K562 (cell line): Measurements from ENCODE around the gene STX1B. TPM values are rescaled to one million over a fixed set of nuclear protein-coding genes. Genes with fewer than 3 reads are reported as not detected.
A peak's percentile ranks its signal among the peaks of the same experiment; 100 is the strongest.

Experiments used
- ATAC-seq: fragments of 200-7000 bp; cut with Tn5 transposase; 3 replicates; pipeline ENCODE4 v1.9.1; 2020; ENCODE audit warnings: moderate library complexity
- BruUV-seq: library from RNA; stranded (reverse); fragments of 400-500 nt; replicated peaks from 2 replicates; lab custom pipeline; 2021; lab: Mats Ljungman, UMichigan
- CTCF ChIA-PET: fragments of 300-600 bp; formaldehyde crosslinking; extraction: SDS; loops from one replicate; lab custom pipeline; 2021; ENCODE audit warnings: low intra/inter-chr PET ratio; lab: Yijun Ruan, JAX
- POLR2A ChIA-PET: fragments of 300-600, 350-650 bp; sonication (Branson Sonifier 250); formaldehyde crosslinking; extraction: SDS; loops from one replicate; lab custom pipeline; 2021; ENCODE audit warnings: antibody characterized with exemption, inconsistent platforms; lab: Yijun Ruan, JAX
- DNase-seq, 4 experiments: peaks; one replicate each; pipeline versions ENCODE4 v3.0.0 to v3.0.0-alpha.2; 2011 to 2018; ENCODE audit warnings: low spot score in 3 of 4, mixed read lengths in 3 of 4; ENCODE audit errors: extremely low read depth in 1 of 4
- FAIRE-seq: peaks from 2 replicates; lab custom pipeline; 2011; peaks lifted over from hg19 to GRCh38; lab: Jason Lieb, UNC
- H2AFZ ChIP-seq: 2 replicates; pipeline ENCODE4 v1.6.0; 2011; ENCODE audit warnings: low read depth, low read length, control low read depth, inconsistent platforms
- H3K27ac ChIP-seq: fragments of 200-600 bp; 3 replicates; pipeline ENCODE4 v1.8.0; 2011; ENCODE audit warnings: low read depth, mild to moderate bottlenecking, control low read depth, inconsistent platforms, low read length, moderate library complexity, mixed read lengths; ENCODE audit errors: extremely low read depth
- H3K27me3 ChIP-seq, 2 experiments: fragments of 300-600 bp in 1 of 2; 2 replicates in 1 of 2; 3 replicates in 1 of 2; pipeline versions ENCODE4 v1.6.0 to v1.8.0; 2011; ENCODE audit warnings: inconsistent platforms in 2 of 2, low read length in 2 of 2, mild to moderate bottlenecking in 1 of 2, mixed read lengths in 1 of 2, moderate library complexity in 1 of 2; ENCODE audit not compliant: control insufficient read depth in 2 of 2, insufficient read depth in 2 of 2
- H3K36me3 ChIP-seq: fragments of 300-600 bp; 3 replicates; pipeline ENCODE4 v1.8.0; 2011; ENCODE audit warnings: mild to moderate bottlenecking, low read length, inconsistent platforms; ENCODE audit not compliant: control insufficient read depth, insufficient read depth
- H3K4me1 ChIP-seq, 2 experiments: fragments of 200-600 bp in 1 of 2; replicated peaks in 1 of 2; 2 replicates in 1 of 2; 3 replicates in 1 of 2; pipeline versions ENCODE4 v1.5.1 to v1.8.0; 2011; ENCODE audit warnings: inconsistent platforms in 2 of 2, low read length in 2 of 2, mild to moderate bottlenecking in 1 of 2, mixed read lengths in 1 of 2, moderate library complexity in 1 of 2; ENCODE audit not compliant: control insufficient read depth in 2 of 2, insufficient read depth in 2 of 2
- H3K4me2 ChIP-seq: 2 replicates; pipeline ENCODE4 v1.6.1; 2011; ENCODE audit warnings: low read length, control low read depth, inconsistent platforms, mixed read lengths; ENCODE audit not compliant: insufficient read depth
- H3K4me3 ChIP-seq: fragments of 200-600 bp; sonication (generic), shearing (Covaris generic); 2 replicates; pipeline ENCODE4 v1.5.1; 2016; ENCODE audit warnings: control low read depth, inconsistent platforms
- H3K79me2 ChIP-seq: fragments of 200-600 bp; 3 replicates; pipeline ENCODE4 v1.8.0; 2011; ENCODE audit warnings: low read length, inconsistent platforms; ENCODE audit not compliant: control insufficient read depth, insufficient read depth
- H3K9ac ChIP-seq, 2 experiments: 2 replicates each; pipeline versions ENCODE4 v1.6.0 to v1.6.1; 2011; ENCODE audit warnings: low read depth in 2 of 2, low read length in 2 of 2, control low read depth in 1 of 2, inconsistent platforms in 1 of 2, mild to moderate bottlenecking in 1 of 2, mixed read lengths in 1 of 2; ENCODE audit not compliant: insufficient read depth in 1 of 2
- H3K9me1 ChIP-seq: one replicate; pipeline ENCODE4 v1.6.0; 2011; ENCODE audit warnings: inconsistent platforms, mild to moderate bottlenecking, low read length, moderate library complexity; ENCODE audit not compliant: control insufficient read depth, insufficient read depth
- H3K9me3 ChIP-seq: replicated peaks from 2 replicates; pipeline ENCODE4 v1.5.1; 2011; ENCODE audit warnings: low read depth, low read length, inconsistent platforms; ENCODE audit not compliant: control insufficient read depth, insufficient read depth
- H4K20me1 ChIP-seq: replicated peaks from 2 replicates; pipeline ENCODE4 v1.6.1; 2011; ENCODE audit warnings: low read length, inconsistent platforms, mixed read lengths; ENCODE audit not compliant: control insufficient read depth, insufficient read depth
- ESRRB ChIP-seq: fragments of 250-450 bp; sonication (Bioruptor Pico); IDR thresholded peaks from 2 replicates; pipeline ENCODE4 v1.5.0; 2020; ENCODE audit warnings: mild to moderate bottlenecking, moderate library complexity, borderline replicate concordance
- FOXK1 ChIP-seq: sonication (generic); formaldehyde crosslinking; IDR thresholded peaks from 2 replicates; pipeline ENCODE4 v1.8.0; 2022; ENCODE audit warnings: missing genetic modification reagents, mild to moderate bottlenecking, borderline replicate concordance
- GABPA ChIP-seq: fragments of 200-800 bp; sonication (Bioruptor generic); conservative IDR thresholded peaks from 2 replicates; pipeline ENCODE4 v1.6.1; 2016; ENCODE audit warnings: low read depth, missing genetic modification characterization, missing compliant biosample characterization
- NR2C2 ChIP-seq, 2 experiments: fragments of 200-800 bp in 1 of 2; sonication (Bioruptor generic) in 1 of 2; sonication (generic) in 1 of 2; formaldehyde crosslinking in 1 of 2; IDR thresholded peaks; 2 replicates each; pipeline versions ENCODE4 v1.6.1 to v1.8.0; 2016 to 2022; ENCODE audit warnings: mild to moderate bottlenecking in 1 of 2, missing compliant biosample characterization in 1 of 2, missing genetic modification characterization in 1 of 2, missing genetic modification reagents in 1 of 2
- NR3C1 ChIP-seq: sonication (generic); formaldehyde crosslinking; IDR thresholded peaks from 2 replicates; pipeline ENCODE4 v1.8.1; 2022; ENCODE audit warnings: missing genetic modification reagents
- NUFIP1 ChIP-seq: fragments of 450-650 bp; IDR thresholded peaks from 2 replicates; pipeline ENCODE4 v1.6.1; 2018; ENCODE audit not compliant: partially characterized antibody
- POLR2AphosphoS5 ChIP-seq: IDR thresholded peaks from 2 replicates; pipeline ENCODE4 v1.6.1; 2011; ENCODE audit warnings: mild to moderate bottlenecking, low read depth, low read length, moderate library complexity; ENCODE audit not compliant: control insufficient read depth, insufficient read depth
- POLR2H ChIP-seq: IDR thresholded peaks from 2 replicates; pipeline ENCODE4 v1.6.1; 2016; ENCODE audit warnings: missing genetic modification characterization, low read depth, mild to moderate bottlenecking, control low read depth, missing compliant biosample characterization, moderate library complexity
- RBM39 ChIP-seq: fragments of 200-400 bp; formaldehyde crosslinking; optimal IDR thresholded peaks from 2 replicates; pipeline ENCODE3; 2018; ENCODE audit warnings: low read depth, low read length
- ZBED1 ChIP-seq: IDR thresholded peaks from 2 replicates; pipeline ENCODE4 v1.6.1; 2014
- ZBTB7A ChIP-seq: IDR thresholded peaks from 2 replicates; pipeline ENCODE4 v1.6.1; 2011; ENCODE audit warnings: low read depth, mild to moderate bottlenecking, low read length, moderate library complexity, borderline replicate concordance; ENCODE audit not compliant: control insufficient read depth
- WGBS: fragments of 100-300 bp; shearing (Covaris generic); methylation state at CpG from one replicate; pipeline ENCODE4 v1.1.6; 2016; ENCODE audit warnings: low coverage, mixed read lengths; ENCODE audit not compliant: insufficient coverage; ENCODE audit errors: missing lambda C conversion rate; 5-methylcytosine and 5-hydroxymethylcytosine counted together
- in situ Hi-C: fragments of 300-500 bp; cut with MboI; formaldehyde crosslinking; loops from 4 replicates; pipeline ENCODE4 v1.15.0; 2018; ENCODE audit warnings: inconsistent platforms, mixed read lengths
- intact Hi-C: fragments of 100-400 bp; cut with micrococcal nuclease; formaldehyde crosslinking; loops from 2 replicates; pipeline ENCODE4 v1.14.2; 2022
- polyA plus RNA-seq, 8 experiments: library from polyadenylated mRNA; depleted of rRNA in 4 of 8; stranded (reverse) in 5 of 8; unstranded in 3 of 8; fragments of >200 nt; fragmentation: Nextera tagmentation in 2 of 8; fragmentation: Illumina TruSeq in 1 of 8; extraction: Ambion mirVana in 2 of 8; extraction: Trizol in 1 of 8; gene quantifications; 2 replicates each; pipeline versions ENCODE4 v1.2.1 to v1.2.3, GENCODE V29; 2011 to 2014; ENCODE audit warnings: inconsistent platforms in 1 of 8, missing spikeins in 1 of 8
- total RNA-seq, 7 experiments: library from RNA; depleted of rRNA in 6 of 7; stranded (reverse); fragments of >200 nt in 6 of 7; fragmentation: Illumina TruSeq in 2 of 7; extraction: Trizol in 2 of 7; gene quantifications; 2 replicates each; pipeline versions ENCODE4 v1.2.1 to v1.2.3, GENCODE V29; 2011 to 2021; ENCODE audit warnings: low replicate concordance in 1 of 7
- TF ChIP-seq, protein P1 (sequence below), 3 experiments: IDR thresholded peaks in 2 of 3; conservative IDR thresholded peaks in 1 of 3; 2 replicates each; pipeline ENCODE4 v1.5.1; 2011 to 2012; ENCODE audit warnings: low read length in 3 of 3, mild to moderate bottlenecking in 3 of 3, control low read depth in 2 of 3, improper control_type of control experiment in 1 of 3, inconsistent platforms in 1 of 3, low read depth in 1 of 3, mixed read lengths in 1 of 3, moderate library complexity in 1 of 3; ENCODE audit not compliant: insufficient read depth in 2 of 3
- TF ChIP-seq, protein P2 (sequence below): sonication (generic); formaldehyde crosslinking; IDR thresholded peaks from 2 replicates; pipeline ENCODE4 v1.8.1; 2022; ENCODE audit warnings: missing genetic modification reagents
- TF ChIP-seq, protein P3 (sequence below): fragments of 450-650 bp; IDR thresholded peaks from 2 replicates; pipeline ENCODE4 v1.6.1; 2016; ENCODE audit warnings: borderline replicate concordance

STX1B gene
- total and polyA plus RNA-seq, 9 of the 15 experiments (the other 6 are each of a cell fraction or from before 2014, with no cell fraction given): 0.07 to 2.5 (median 0.86) TPM

DNA sequence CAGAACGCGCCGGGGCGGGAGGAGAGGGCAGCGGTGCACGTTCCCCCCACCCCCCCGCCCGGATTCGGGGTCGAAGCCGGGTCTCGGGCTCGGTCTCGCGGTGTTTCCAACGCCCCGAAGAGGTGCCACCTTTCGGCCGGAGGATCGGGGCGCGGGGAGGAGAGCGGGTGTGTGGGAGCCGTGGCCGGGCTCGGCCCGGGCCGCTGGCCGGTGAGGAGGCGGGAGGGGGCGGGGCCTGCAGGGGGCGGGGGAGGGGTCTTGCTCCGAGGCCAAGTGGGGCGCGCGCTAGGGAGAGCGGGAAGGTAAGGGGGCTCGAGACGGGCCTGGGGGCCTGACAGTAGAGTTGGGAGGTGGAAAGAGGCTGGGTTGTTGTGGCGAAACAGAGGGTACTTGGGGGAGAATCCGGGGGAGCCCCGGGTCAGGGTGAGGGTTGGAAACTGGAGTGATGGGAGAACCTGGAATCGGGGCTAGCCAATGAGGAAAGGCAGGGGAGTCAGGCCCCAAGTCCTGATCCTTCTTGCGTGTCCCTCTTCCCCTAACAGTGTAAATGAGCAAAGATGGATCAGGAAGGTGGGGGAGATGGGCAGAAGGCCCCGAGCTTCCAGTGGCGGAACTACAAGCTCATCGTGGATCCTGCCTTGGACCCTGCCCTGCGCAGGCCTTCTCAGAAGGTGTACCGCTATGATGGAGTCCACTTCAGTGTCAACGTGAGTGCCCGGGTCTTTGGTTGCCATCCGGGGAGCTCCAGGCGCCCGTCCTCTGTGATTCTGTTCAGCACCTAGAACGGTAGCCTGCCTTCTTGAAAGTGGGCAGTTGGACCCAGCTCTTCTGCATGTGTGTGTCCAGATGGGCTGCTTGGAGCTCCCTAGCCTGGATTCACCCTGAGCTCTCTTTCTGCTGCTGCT, 52.0 kb downstream of the STX1B start:
- H3K79me2 ChIP-seq: peaks cover 31% of the 10 kb centered on the region
- H3K36me3 ChIP-seq: peaks cover 50% of the 10 kb centered on the region
- peak overlapping the region; percentile 99 for H3K27ac ChIP-seq
- H3K9ac ChIP-seq: peak overlapping the region; percentile 100
- peak overlapping the region; percentile 96 for H3K4me3 ChIP-seq
- H3K4me2 ChIP-seq: peak overlapping the region; percentile 95
- H2AFZ ChIP-seq: no peak overlapping the region
- no TSS peak for BruUV-seq
- no peaks in the 10 kb centered on the region for H3K9me3 ChIP-seq
- intact Hi-C loops: loop anchor here (10.0 kb wide), 2 partner anchors 136 to 496 kb away; partner anchors contain the start of genes ARMC5 and VKORC1
- no peaks in the 10 kb centered on the region for H3K27me3 ChIP-seq
- ChIA-PET CTCF (interaction anchor here (0.6 kb wide), 1 partner anchor 15 kb away, joined by 3 read pairs; no protein-coding TSS in a partner anchor), POLR2A (interaction anchor here (0.5 to 1.2 kb wide), 9 partner anchors 9 to 445 kb away, joined by 3 to 4 read pairs (median 3); no protein-coding TSS in a partner anchor)
- FAIRE-seq (no peak), ATAC-seq (peak; percentile 65), DNase-seq (peak; percentile 74 to 95 (median 92))
- H3K9me1 ChIP-seq: peaks cover 4% of the 10 kb centered on the region
- 42% methylated on average over 20 of the region's 55 CpGs for WGBS
- peaks cover 6% of the 10 kb centered on the region for H4K20me1 ChIP-seq
- in situ Hi-C loops: loop anchor here (10.0 to 25.0 kb wide), 2 partner anchors 736 to 904 kb away; partner anchors contain the start of gene ZNF267
- H3K4me1 ChIP-seq: peaks cover 23 to 30% of the 10 kb centered on the region in 2 experiments; a peak in 4 of 5 replicates
- TF ChIP-seq, protein P1, sequence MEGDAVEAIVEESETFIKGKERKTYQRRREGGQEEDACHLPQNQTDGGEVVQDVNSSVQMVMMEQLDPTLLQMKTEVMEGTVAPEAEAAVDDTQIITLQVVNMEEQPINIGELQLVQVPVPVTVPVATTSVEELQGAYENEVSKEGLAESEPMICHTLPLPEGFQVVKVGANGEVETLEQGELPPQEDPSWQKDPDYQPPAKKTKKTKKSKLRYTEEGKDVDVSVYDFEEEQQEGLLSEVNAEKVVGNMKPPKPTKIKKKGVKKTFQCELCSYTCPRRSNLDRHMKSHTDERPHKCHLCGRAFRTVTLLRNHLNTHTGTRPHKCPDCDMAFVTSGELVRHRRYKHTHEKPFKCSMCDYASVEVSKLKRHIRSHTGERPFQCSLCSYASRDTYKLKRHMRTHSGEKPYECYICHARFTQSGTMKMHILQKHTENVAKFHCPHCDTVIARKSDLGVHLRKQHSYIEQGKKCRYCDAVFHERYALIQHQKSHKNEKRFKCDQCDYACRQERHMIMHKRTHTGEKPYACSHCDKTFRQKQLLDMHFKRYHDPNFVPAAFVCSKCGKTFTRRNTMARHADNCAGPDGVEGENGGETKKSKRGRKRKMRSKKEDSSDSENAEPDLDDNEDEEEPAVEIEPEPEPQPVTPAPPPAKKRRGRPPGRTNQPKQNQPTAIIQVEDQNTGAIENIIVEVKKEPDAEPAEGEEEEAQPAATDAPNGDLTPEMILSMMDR (IDR thresholded peaks at IDR 0.05 in 2 of 3, conservative IDR thresholded peaks at IDR 0.05 in 1 of 3; ENCODE audit: insufficient read depth in 2 of 3, low read depth in 1 of 3, low read length in 3 of 3): 0 out of 6 replicates have a peak, but pooled peaks of 1 of the 3 experiments have one; percentile 0
- TF ChIP-seq FOXK1 (CRISPR knock-in tag) (no peak), NUFIP1 (no peak), ZBED1 (no peak), POLR2AphosphoS5 (0 out of 2 replicates have a peak, but pooled peaks have one; percentile 19), NR2C2 (CRISPR knock-in tag; IDR thresholded peaks at IDR 0.05) (no peak), NR2C2 (tag; IDR thresholded peaks at IDR 0.05) (peak; percentile 47), ZBTB7A (peak; percentile 32; the same call in 1 of the 2 replicates), POLR2H (tag) (no peak), NR3C1 (CRISPR knock-in tag) (peak; percentile 9; the same call in 1 of the 2 replicates), RBM39 (no peak), GABPA (tag) (no peak), ESRRB (CRISPR knock-in tag) (no peak)
- TF ChIP-seq, protein P2, sequence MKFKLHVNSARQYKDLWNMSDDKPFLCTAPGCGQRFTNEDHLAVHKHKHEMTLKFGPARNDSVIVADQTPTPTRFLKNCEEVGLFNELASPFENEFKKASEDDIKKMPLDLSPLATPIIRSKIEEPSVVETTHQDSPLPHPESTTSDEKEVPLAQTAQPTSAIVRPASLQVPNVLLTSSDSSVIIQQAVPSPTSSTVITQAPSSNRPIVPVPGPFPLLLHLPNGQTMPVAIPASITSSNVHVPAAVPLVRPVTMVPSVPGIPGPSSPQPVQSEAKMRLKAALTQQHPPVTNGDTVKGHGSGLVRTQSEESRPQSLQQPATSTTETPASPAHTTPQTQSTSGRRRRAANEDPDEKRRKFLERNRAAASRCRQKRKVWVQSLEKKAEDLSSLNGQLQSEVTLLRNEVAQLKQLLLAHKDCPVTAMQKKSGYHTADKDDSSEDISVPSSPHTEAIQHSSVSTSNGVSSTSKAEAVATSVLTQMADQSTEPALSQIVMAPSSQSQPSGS (CRISPR knock-in tag): no peak
- TF ChIP-seq, protein P3, sequence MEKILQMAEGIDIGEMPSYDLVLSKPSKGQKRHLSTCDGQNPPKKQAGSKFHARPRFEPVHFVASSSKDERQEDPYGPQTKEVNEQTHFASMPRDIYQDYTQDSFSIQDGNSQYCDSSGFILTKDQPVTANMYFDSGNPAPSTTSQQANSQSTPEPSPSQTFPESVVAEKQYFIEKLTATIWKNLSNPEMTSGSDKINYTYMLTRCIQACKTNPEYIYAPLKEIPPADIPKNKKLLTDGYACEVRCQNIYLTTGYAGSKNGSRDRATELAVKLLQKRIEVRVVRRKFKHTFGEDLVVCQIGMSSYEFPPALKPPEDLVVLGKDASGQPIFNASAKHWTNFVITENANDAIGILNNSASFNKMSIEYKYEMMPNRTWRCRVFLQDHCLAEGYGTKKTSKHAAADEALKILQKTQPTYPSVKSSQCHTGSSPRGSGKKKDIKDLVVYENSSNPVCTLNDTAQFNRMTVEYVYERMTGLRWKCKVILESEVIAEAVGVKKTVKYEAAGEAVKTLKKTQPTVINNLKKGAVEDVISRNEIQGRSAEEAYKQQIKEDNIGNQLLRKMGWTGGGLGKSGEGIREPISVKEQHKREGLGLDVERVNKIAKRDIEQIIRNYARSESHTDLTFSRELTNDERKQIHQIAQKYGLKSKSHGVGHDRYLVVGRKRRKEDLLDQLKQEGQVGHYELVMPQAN: 0 out of 2 replicates have a peak, but pooled peaks have one; percentile 29
